Activated T-cell treated with anti-CD3 and anti-CD28 coated beads, Interleukin-2, amount 50 U/mL, for 24 hours (primary cell): ENCODE measurements around the gene KBTBD8.

Experiments used
- DNase-seq: peaks from one replicate; pipeline ENCODE4 v3.0.0-alpha.2; 2020
- H3K27ac Mint-ChIP-seq: 2 replicates; pipeline ENCODE4 v1.8.0; 2020; ENCODE audit warnings: mild to moderate bottlenecking, mixed read lengths
- H3K27me3 Mint-ChIP-seq: 2 replicates; pipeline ENCODE4 v1.8.0; 2020; ENCODE audit warnings: mixed read lengths
- H3K36me3 Mint-ChIP-seq: 2 replicates; pipeline ENCODE4 v1.8.0; 2020; ENCODE audit warnings: low read depth, mixed read lengths
- H3K4me1 Mint-ChIP-seq: 2 replicates; pipeline ENCODE4 v1.8.0; 2020; ENCODE audit warnings: low read depth, mixed read lengths
- H3K4me3 Mint-ChIP-seq: 2 replicates; pipeline ENCODE4 v1.8.0; 2020; ENCODE audit warnings: mild to moderate bottlenecking, moderate library complexity, mixed read lengths
- H3K9me3 Mint-ChIP-seq: 2 replicates; pipeline ENCODE4 v1.8.0; 2020; ENCODE audit warnings: mixed read lengths

Gene KBTBD8

DNA sequence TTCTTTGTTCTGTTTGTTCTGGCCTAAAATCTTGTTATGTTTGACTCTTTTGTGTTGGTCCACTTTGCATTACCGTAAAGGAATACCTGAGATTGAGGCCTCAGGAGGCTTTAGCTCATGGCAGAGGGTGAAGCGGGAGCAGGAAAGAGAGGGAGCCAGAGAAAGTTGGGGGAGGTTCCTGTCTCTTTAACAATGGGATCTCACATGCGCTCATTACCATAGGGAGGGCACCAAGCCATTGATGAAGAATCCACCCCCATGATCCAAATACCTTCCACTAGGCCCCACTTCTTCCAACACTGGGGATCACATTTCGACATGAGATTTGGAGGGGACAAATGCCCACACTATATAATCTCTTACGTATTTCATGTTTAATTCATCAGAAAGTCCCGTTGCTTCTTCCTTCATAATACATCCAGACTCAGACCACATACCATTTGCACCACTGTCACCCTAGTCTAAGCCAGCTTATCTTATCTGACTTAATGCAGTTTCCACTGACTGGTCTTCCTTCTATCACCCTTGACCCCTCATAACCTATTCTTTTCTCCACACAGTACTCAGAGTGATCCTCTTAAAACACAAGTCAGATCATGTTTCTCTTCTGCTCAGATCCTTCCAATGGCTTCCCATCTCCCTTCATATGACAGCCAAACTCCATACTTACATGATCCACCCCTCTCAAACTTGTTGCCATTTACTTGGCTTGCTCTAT, 13.5 kb downstream of the KBTBD8 start:
- Mint-ChIP-seq H3K27me3 (no peaks in the 10 kb centered on the region), H3K4me1 (peaks cover 21% of the 10 kb centered on the region), H3K4me3 (no peak overlapping the region), H3K27ac (no peak overlapping the region), H3K9me3 (no peaks in the 10 kb centered on the region), H3K36me3 (peaks cover 74% of the 10 kb centered on the region)
- no peak for DNase-seq

DNA sequence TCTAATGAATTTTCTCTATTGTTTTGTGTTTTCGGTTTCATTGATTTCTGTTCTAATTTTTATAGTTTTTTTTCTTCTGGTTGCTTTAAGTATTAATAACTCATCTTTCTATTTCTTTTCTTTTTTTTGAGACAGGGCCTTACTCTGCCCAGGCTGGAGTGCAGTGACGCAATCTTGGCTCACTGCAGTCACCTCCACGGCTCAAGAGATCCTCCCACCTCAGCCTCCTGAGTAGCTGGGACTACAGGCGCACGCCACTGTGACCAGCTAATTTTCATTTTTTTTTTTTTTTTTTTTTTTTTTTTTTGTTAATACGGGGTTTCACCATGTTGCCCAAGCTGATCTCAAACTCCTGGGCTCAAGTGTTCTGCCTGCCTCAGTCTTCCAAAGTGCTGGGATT, 14.5 kb downstream of the KBTBD8 start:
- Mint-ChIP-seq H3K36me3 (peaks cover 64% of the 10 kb centered on the region), H3K27ac (no peak overlapping the region), H3K9me3 (no peaks in the 10 kb centered on the region), H3K4me1 (peaks cover 25% of the 10 kb centered on the region), H3K4me3 (no peak overlapping the region), H3K27me3 (no peaks in the 10 kb centered on the region)
- no peak for DNase-seq

DNA sequence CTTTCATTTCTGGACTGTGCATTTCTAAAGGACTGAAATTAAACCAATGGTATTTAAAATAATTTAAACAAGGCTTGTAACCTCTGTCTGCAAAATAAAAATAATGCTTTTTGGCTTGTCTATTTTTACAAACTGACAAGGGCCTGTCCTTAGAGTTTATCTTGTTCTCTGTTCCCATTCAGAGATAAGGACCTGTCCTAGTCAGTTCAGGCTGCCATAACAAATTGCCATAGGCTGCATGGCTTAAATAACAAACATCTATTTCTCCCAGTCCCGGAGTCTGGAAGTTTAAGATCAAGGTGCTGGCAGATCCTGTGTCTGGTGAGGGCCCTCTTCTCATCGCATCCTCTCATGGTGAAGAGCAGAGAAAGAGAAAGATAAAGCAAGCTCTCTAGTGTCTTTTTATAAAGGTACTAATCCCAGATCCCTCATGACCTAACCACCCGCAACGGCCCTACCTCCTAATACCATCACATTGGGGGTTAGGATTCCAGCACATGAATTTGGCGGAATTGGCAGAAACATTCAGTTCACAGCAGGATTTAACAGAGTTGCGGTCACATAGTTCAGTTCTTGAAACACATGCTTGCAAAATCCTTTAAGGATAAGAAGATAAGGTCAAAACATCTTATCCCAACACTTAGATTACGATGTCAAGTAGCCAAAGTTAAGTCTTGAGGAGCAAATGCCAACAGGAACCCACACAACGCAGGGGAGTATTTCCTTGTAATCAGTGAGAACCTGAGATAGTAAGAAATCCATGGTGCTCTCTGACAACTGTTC, 17.8 kb downstream of the KBTBD8 start:
- no peak overlapping the region for H3K4me3 Mint-ChIP-seq
- peaks cover 32% of the 10 kb centered on the region for H3K4me1 Mint-ChIP-seq
- H3K27ac Mint-ChIP-seq: no peak overlapping the region
- no peaks in the 10 kb centered on the region for H3K27me3 Mint-ChIP-seq
- peaks cover 31% of the 10 kb centered on the region for H3K36me3 Mint-ChIP-seq
- DNase-seq: no peak
- no peaks in the 10 kb centered on the region for H3K9me3 Mint-ChIP-seq

DNA sequence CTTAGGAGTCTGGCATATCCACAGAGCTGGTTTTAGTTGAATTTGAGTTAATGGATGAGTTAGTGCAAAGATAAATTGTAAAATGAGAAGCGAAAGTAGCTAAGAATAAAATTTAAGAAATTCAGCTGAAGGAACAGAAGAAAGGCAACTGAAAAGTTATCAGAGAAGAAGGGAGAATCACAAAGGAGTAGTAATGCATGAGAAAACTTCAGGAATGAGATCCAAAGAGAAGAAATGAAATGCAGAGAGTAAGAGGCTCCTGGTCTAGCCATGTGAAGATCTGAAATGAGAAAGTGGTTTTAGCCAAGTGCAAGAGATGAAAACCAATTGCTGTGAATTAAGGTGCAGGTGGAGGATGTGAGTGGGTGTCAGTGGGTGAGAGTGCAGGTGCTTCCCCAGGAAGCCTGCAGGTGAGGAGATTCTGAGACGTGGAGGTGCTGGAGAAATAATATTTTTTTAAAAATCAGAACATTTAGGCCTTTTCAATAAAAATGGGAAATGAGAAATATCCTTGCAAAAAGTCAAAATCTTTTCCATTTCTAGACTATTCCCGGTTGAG, 18.5 kb downstream of the KBTBD8 start:
- Mint-ChIP-seq H3K36me3 (peaks cover 24% of the 10 kb centered on the region), H3K9me3 (no peaks in the 10 kb centered on the region), H3K27ac (no peak overlapping the region), H3K4me1 (peaks cover 32% of the 10 kb centered on the region), H3K4me3 (no peak overlapping the region), H3K27me3 (no peaks in the 10 kb centered on the region)
- no peak for DNase-seq

DNA sequence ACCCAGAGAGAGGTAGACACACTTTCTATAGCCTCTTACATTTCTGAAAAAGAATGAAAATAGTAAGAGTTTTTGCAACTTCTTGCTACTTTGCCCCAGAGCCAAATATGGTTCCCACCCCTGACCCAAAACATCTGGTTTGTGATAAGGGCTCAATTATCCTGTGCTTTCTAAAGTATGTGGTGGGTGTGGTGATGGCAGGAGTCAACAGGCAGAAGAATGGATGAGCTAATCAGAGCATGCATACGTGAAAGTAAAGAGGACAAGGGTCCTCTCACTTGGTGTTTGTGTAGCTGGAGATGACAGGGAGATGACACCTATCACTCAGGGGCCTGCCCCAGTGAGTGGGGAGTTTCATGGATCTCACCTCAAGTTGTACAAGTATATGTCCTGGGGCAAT, 19.1 kb downstream of the KBTBD8 start:
- Mint-ChIP-seq H3K27me3 (no peaks in the 10 kb centered on the region), H3K9me3 (no peaks in the 10 kb centered on the region), H3K4me3 (no peak overlapping the region), H3K4me1 (peaks cover 32% of the 10 kb centered on the region), H3K27ac (no peak overlapping the region), H3K36me3 (peaks cover 18% of the 10 kb centered on the region)
- DNase-seq: no peak

DNA sequence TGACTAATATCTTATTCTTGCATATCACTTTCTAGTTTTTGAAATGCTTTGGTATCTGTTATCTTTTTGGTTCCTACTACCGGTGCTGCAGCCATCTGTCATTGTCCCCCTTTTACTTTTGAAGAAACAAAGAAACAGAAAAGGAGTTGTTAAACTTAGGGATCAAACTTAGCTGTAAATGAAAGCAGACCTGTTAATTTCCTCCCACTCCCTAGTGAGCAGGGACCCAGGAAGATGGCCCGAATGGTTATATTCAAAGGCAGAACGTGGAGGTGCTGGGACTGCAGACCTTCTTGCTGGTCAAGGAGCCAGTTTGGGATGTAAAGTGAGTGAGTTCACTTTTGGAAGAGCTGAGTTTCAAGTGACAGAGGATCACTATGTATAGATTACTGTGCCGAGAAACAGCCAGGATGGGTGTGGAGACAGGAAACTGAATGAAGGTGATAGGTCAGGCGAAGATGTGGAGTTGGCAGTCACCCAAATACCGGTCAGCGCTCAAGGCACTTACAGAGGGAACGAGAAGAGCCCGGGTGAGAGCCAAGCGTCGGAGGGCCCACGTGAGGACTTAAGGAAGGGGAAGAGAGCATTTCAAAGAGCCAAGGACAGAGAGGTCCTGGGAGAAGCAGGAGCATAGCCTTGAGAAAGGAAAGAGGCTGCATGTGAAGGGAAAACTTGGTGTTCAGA, 20.1 kb downstream of the KBTBD8 start:
- peak overlapping the region; percentile 73 for H3K27ac Mint-ChIP-seq
- no peaks in the 10 kb centered on the region for H3K9me3 Mint-ChIP-seq
- H3K36me3 Mint-ChIP-seq: peaks cover 12% of the 10 kb centered on the region
- H3K27me3 Mint-ChIP-seq: no peaks in the 10 kb centered on the region
- H3K4me3 Mint-ChIP-seq: no peak overlapping the region
- DNase-seq: no peak
- H3K4me1 Mint-ChIP-seq: peaks cover 32% of the 10 kb centered on the region

DNA sequence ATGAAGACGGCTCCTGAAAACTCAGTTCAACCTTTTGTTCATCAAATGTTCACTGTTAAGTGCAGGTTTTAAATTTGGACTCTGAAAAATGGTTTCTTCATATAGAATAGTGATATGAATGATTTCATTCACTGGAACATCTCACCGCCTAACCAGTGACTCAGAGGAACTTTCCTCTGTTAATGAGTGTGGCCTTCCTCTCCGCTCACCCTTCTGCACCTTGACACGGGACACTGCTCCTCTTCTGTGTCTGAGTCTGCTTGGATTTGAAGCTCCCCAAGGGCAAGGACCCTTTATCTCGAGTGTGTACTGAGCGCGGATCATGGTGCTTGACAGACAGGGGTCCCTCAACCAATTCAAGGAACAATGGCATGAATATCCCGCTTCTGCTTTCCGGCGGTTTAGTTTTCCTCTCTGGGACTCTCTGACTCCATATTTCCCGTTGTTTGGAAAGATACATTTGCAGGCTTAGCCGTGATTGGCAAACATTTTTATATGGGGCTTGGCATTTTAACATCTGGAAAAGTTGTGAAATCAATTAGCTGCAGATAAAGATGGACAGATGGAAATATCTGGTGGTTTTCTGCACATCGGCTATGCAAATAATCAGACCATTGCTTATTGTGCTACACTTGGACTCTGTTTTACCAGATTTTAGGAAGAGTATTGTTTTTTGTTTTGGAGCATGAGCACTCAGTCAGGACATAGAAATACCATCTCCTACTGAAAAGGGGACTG, 20.9 kb downstream of the KBTBD8 start:
- H3K27me3 Mint-ChIP-seq: no peaks in the 10 kb centered on the region
- DNase-seq: no peak
- no peaks in the 10 kb centered on the region for H3K9me3 Mint-ChIP-seq
- H3K36me3 Mint-ChIP-seq: peaks cover 5% of the 10 kb centered on the region
- no peak overlapping the region for H3K4me3 Mint-ChIP-seq
- H3K4me1 Mint-ChIP-seq: peaks cover 32% of the 10 kb centered on the region
- peak overlapping the region; percentile 73 for H3K27ac Mint-ChIP-seq

DNA sequence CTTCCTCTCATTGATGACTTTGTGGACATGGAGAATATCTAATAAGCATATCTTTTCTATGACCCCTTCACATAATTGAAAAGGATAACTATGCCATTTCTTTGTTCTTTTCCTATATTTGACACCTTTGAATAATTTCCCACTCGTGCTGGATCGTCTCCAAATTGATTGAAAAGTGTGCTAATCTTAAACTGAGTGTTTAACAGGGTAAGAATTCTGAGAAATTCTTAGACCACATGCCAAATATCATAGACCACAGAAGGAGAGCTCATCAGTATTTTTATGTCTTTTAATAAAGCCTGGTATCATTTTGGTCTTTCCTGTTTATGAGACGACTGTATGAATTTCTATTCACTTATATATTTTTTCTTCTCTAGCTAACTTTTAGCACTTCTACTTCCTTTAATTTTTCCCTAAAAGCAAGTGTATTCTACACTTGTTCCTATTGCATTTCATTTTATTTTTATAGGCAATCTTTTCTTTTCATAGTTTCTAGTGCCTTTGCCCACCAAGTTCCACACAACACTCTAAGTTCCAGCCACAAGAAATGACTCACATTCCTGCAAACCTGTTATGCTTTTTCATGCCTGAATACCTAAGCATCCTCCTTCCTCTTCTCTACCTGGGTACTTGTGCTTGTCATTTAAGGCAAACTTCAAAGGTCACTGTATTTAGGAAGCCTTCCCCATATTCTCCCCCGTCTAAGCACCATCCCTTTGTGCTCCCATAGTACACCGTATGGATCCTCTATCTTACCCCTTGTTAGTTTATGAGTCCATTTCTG, 30.1 kb downstream of the KBTBD8 start:
- Mint-ChIP-seq H3K4me1 (peaks cover 9% of the 10 kb centered on the region), H3K27me3 (no peaks in the 10 kb centered on the region), H3K4me3 (no peak overlapping the region), H3K36me3 (no peaks in the 10 kb centered on the region), H3K9me3 (no peaks in the 10 kb centered on the region), H3K27ac (no peak overlapping the region)
- DNase-seq: no peak

DNA sequence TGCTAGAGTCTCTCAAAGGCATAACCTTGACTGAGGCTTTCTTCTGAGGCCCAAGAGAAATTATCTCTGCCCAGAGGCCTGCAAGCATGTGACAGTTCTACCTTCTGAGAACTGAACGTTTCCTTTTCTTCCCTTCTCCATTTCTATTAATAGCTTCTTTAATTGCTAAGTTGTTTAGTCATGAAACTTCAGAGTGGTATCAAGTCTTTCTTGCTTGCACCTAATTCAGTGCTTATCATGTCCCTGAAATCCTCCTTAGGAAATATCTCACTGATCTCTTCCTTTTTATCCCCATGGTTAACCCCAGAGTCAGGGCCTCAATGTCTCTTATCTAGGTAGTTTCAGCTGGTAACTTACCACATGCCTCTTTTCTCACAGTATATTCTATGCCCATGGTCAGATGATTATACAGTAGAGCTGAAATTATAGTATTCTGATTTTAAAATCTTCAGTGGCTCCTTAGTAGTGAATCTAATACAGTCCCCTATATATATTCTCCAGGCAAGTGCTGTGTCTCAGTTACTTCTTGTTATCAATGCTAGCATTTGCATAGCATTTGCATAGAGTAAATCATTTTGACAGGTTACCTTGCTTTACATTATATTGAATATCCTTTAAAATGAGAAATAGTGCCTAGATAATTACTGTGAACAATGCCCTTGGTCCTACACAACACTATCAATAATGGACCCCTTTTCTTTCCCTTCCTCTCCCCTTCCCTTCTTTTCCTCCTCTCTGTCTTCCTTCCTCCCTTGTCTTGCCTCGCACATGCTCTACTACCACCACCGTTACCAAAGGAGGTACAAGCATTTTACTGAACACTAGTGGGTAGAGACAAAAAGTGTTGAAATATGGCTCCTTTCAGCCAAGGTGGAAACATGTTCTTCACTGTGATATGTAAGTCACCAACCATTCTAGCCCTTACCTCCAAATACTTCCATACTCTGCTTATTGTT, 33.0 kb downstream of the KBTBD8 start:
- H3K27ac Mint-ChIP-seq: no peak overlapping the region
- H3K9me3 Mint-ChIP-seq: no peaks in the 10 kb centered on the region
- H3K36me3 Mint-ChIP-seq: no peaks in the 10 kb centered on the region
- peaks cover 2% of the 10 kb centered on the region for H3K27me3 Mint-ChIP-seq
- DNase-seq: no peak
- H3K4me1 Mint-ChIP-seq: peaks cover 9% of the 10 kb centered on the region
- H3K4me3 Mint-ChIP-seq: no peak overlapping the region

DNA sequence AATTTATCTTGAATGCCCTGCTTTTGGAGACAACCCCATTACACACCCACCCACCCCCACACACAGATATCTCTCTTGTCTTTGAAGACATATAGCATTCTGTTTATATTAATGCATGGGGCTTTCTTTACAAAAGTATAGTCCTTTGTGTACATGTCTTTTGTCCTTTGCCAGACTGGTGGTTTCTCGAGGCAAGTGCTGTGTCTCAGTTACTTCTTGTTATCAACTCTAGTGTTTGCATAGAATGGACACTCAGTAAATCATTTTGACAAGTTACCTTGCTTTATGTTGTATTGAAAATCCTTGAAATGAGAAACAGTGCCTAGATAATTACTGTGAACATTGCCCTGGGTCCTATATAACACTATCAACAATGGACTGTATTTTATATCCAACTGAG, 33.9 kb downstream of the KBTBD8 start:
- no peaks in the 10 kb centered on the region for H3K36me3 Mint-ChIP-seq
- H3K27ac Mint-ChIP-seq: no peak overlapping the region
- DNase-seq: no peak

DNA sequence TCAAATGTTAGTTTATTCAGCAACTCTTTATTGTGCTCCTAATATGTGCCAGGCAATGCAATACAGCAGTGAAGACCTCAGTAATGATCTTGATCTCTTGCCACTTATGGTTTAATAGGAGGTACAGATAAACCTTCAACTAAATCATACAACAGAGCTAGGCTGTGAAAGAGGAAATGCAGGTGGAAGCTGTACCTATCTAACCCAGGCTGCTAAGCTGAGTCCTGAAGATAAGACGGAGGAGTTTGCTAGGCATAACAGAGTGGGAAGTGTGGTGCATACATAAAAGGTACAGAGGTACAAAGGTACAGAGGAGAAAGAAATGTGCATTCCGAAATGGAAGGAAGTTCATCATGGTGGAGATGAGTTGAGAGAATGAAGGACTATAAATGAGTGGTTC, 35.0 kb downstream of the KBTBD8 start:
- no peak overlapping the region for H3K4me3 Mint-ChIP-seq
- peaks cover 6% of the 10 kb centered on the region for H3K4me1 Mint-ChIP-seq
- H3K27ac Mint-ChIP-seq: no peak overlapping the region
- H3K36me3 Mint-ChIP-seq: no peaks in the 10 kb centered on the region
- peaks cover 2% of the 10 kb centered on the region for H3K27me3 Mint-ChIP-seq
- no peaks in the 10 kb centered on the region for H3K9me3 Mint-ChIP-seq
- no peak for DNase-seq

More for the DNA sequence above, 33.9 kb downstream of the KBTBD8 start:
- H3K9me3 Mint-ChIP-seq: no peaks in the 10 kb centered on the region
- H3K27me3 Mint-ChIP-seq: peaks cover 2% of the 10 kb centered on the region
- no peak overlapping the region for H3K4me3 Mint-ChIP-seq
- peaks cover 9% of the 10 kb centered on the region for H3K4me1 Mint-ChIP-seq

DNA sequence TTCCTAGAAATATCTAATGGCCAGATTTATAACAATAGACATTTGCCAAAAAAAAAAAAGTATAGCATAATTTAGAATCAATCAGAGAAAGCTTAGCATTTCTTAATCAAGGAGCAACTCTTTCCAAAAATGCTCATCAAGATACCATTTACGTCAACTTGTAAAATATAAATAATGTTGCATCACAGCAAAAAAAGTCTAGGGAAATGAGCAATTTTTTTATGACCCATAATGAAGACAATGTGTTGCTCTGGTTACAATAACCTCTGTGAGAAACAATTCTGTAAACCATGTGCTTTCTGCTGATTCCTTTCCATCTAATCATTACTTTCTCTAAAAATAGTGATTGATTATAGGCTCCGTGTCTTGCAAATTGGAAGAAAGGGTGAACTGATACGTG, 36.3 kb downstream of the KBTBD8 start:
- no peak overlapping the region for H3K4me3 Mint-ChIP-seq
- peaks cover 2% of the 10 kb centered on the region for H3K27me3 Mint-ChIP-seq
- H3K9me3 Mint-ChIP-seq: no peaks in the 10 kb centered on the region
- H3K4me1 Mint-ChIP-seq: no peaks in the 10 kb centered on the region
- DNase-seq: no peak
- no peak overlapping the region for H3K27ac Mint-ChIP-seq
- no peaks in the 10 kb centered on the region for H3K36me3 Mint-ChIP-seq

DNA sequence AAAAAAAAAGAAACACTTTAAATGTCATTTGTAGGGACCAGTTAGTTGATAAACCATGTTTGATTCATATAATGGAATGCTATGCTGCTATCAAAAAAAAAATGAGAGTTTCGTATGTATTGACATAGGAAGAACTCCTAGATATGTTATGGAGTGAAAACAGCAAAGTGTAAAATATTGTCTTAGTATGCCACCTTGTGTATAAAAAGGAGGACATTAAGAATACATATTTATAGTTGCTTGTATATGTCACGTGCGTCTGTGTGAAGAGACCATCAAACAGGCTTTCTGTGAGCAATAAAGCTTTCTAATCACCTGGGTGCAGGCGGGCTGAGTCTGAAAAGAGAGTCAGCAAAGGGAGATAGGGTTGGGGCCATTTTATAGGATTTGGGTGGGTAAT, 39.5 kb downstream of the KBTBD8 start:
- no peak for DNase-seq
- Mint-ChIP-seq H3K4me1 (no peaks in the 10 kb centered on the region), H3K36me3 (no peaks in the 10 kb centered on the region), H3K4me3 (no peak overlapping the region), H3K27ac (no peak overlapping the region), H3K9me3 (no peaks in the 10 kb centered on the region), H3K27me3 (peaks cover 2% of the 10 kb centered on the region)
